Adrenal gland (tissue), 12 donors: ENCODE data around the gene TRAK1. TPM values are rescaled to one million over a fixed set of nuclear protein-coding genes. Genes with fewer than 3 reads are reported as not detected.

Experiments
- DNase-seq, 7 donors: peaks; one replicate each; pipeline ENCODE4 v3.0.0-alpha.2; 2019 to 2020
- H3K27ac ChIP-seq, 5 donors: fragments of 200-600 bp; sonication (generic) in 4 of 5; 1 replicate in 3 of 5; 2 replicates in 2 of 5; pipeline versions ENCODE4 v1.5.1 to v1.8.0; 2016 to 2020; ENCODE audit warnings: mild to moderate bottlenecking in 1 of 5
- H3K27me3 ChIP-seq: fragments of 200-600 bp; 2 replicates; pipeline ENCODE4 v1.8.0; 2021
- H3K36me3 ChIP-seq, 2 donors: fragments of 200-600 bp; replicated peaks in 1 of 2; 1 replicate in 1 of 2; 2 replicates in 1 of 2; pipeline versions ENCODE4 v1.5.1 to v1.8.0; 2018 to 2022
- H3K4me1 ChIP-seq, 2 donors: fragments of 200-600 bp; replicated peaks in 1 of 2; 1 replicate in 1 of 2; 2 replicates in 1 of 2; pipeline versions ENCODE4 v1.5.1 to v1.8.0; 2018 to 2021
- H3K4me3 ChIP-seq, 4 donors: fragments of 200-600 bp; sonication (generic) in 3 of 4; one replicate each; pipeline ENCODE4 v1.5.1; 2016 to 2018
- H3K9me3 ChIP-seq, 3 donors: fragments of 200-600 bp; sonication (generic) in 1 of 3; replicated peaks in 1 of 3; 1 replicate in 2 of 3; 2 replicates in 1 of 3; pipeline versions ENCODE4 v1.5.1 to v1.8.0; 2016 to 2021
- POLR2A ChIP-seq, 2 donors: fragments of 450-650 bp; IDR thresholded peaks; one replicate each; pipeline ENCODE4 v1.6.1; 2017; ENCODE audit warnings: antibody characterized with exemption in 2 of 2, mild to moderate bottlenecking in 2 of 2, moderate library complexity in 1 of 2
- WGBS, 4 donors: extraction: QIAGEN DNeasy Blood & Tissue Kit in 2 of 4; methylation state at CpG; one replicate each; pipeline versions ENCODE4 v1.1.5 to v1.1.7; 2013 to 2017; 5-methylcytosine and 5-hydroxymethylcytosine counted together
- intact Hi-C, 2 donors: fragments of 100-400 bp; cut with DNase I; formaldehyde crosslinking; loops; one replicate each; pipeline versions ENCODE4 v1.14.1 to v1.15.0; 2022 to 2023
- polyA plus RNA-seq, 3 donors: library from polyadenylated mRNA; stranded (reverse); fragments of 200-250 nt in 2 of 3; fragments of 350-450 nt in 1 of 3; fragmentation: Illumina TruSeq in 1 of 3; extraction: RNeasy Lipid Tissue Mini Kit (QIAGEN cat#74804) in 1 of 3; gene quantifications; one replicate each; pipeline ENCODE4 v1.2.3, GENCODE V29; 2013 to 2014
- total RNA-seq, 9 donors: library from RNA; depleted of rRNA in 4 of 9; stranded (reverse); fragments of >200 nt in 4 of 9; fragments of 120-200 nt in 1 of 9; fragmentation: NEBNext Ultra II Directional in 1 of 9; extraction: Animal tissue kit (Norgen Biotek cat#: 25700) in 1 of 9; gene quantifications; one replicate each; pipeline versions ENCODE4 v1.1.0 to v1.2.4, GENCODE V29; 2013 to 2023
- TF ChIP-seq, protein P1 (sequence below), 6 experiments: fragments of 450-650 bp in 4 of 6; fragments of 200-600 bp in 2 of 6; sonication (generic) in 1 of 6; IDR thresholded peaks; 1 replicate in 5 of 6; 2 replicates in 1 of 6; pipeline versions ENCODE4 v1.5.1 to v1.8.0; 2016 to 2021; ENCODE audit warnings: antibody characterized with exemption in 6 of 6, mild to moderate bottlenecking in 2 of 6, moderate library complexity in 1 of 6
- donor health status: healthy with polysubstance abuse.
- donor health status: Bipolar disorder and iron deficiency.
- donor health status: DM: yes; HTN: yes; CAD: no.
- donor health status: DM: no; HTN: no; CAD: no.
- donor health status: DM: no; HTN: no; CAD: no.
- donor health status: DM: yes; HTN: yes; CAD: no.

Gene TRAK1
- total and polyA plus RNA-seq, 12 donors: 13.1 to 38.1 (median 26.4) TPM

DNA sequence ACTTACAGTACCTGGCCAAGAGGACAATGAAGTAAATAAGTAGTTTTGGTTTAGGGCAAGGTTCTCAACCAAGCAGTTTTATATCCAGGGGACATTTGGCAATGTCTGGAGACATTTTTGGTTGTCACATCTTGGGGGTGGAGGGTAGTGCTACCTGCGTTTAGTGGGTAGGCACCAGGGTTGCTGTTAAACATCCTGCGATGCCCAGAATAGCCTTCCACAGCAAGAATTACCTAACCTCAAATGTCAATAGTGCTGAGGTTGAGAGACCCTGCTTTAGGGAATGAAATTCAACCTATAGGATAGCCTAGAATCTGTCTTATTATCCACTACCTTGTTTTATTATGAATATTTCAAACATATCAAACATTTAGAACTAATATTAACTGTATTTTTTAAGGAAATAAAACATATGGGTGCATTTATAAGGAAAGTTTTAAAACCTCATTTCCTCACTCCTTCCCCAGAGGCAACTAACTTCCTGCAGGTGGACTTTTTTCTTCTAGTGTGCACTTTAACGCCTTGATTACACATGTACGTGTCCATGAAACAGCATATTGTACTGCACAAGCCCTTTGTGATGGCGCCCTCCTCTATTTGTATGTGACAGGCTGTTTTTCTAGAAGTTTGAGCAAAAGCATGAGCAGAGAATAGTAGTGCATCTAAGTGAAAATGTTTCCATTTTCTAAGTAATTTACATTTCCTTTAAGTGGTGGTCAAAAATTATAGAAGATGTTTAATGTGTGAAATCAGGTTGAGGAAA, 57.1 kb downstream of the TRAK1 start:
- H3K4me1 ChIP-seq: peaks cover 0 to 4% of the 10 kb centered on the region in 2 donors
- H3K27me3 ChIP-seq: no peaks in the 10 kb centered on the region
- intact Hi-C loops: no loop called here
- DNase-seq: no peak
- H3K9me3 ChIP-seq: no peaks in the 10 kb centered on the region
- H3K36me3 ChIP-seq: no peaks in the 10 kb centered on the region
- WGBS, 4 donors: 79 to 81% (median 81%) methylated on average over 5 of the region's 5 CpGs
- TF ChIP-seq POLR2A (IDR thresholded peaks at IDR 0.05): no peak
- TF ChIP-seq, protein P1, sequence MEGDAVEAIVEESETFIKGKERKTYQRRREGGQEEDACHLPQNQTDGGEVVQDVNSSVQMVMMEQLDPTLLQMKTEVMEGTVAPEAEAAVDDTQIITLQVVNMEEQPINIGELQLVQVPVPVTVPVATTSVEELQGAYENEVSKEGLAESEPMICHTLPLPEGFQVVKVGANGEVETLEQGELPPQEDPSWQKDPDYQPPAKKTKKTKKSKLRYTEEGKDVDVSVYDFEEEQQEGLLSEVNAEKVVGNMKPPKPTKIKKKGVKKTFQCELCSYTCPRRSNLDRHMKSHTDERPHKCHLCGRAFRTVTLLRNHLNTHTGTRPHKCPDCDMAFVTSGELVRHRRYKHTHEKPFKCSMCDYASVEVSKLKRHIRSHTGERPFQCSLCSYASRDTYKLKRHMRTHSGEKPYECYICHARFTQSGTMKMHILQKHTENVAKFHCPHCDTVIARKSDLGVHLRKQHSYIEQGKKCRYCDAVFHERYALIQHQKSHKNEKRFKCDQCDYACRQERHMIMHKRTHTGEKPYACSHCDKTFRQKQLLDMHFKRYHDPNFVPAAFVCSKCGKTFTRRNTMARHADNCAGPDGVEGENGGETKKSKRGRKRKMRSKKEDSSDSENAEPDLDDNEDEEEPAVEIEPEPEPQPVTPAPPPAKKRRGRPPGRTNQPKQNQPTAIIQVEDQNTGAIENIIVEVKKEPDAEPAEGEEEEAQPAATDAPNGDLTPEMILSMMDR (IDR thresholded peaks at IDR 0.05): no peak
- H3K27ac ChIP-seq: no peak overlapping the region
- H3K4me3 ChIP-seq: no peak overlapping the region

GRCh38 chr3:42148982-42149432, 57.9 kb downstream of the TRAK1 start:
- H3K4me3 ChIP-seq: no peak overlapping the region
- DNase-seq: peak; percentile 44 to 95 (median 60)

GRCh38 chr3:42149532-42149931, 58.4 kb downstream of the TRAK1 start:
- WGBS, 4 donors: 79 to 97% (median 88%) methylated on average over 8 of the region's 8 CpGs
- no peak for DNase-seq
- no peaks in the 10 kb centered on the region for H3K36me3 ChIP-seq
- H3K27me3 ChIP-seq: no peaks in the 10 kb centered on the region
- H3K4me1 ChIP-seq: peaks cover 0 to 4% of the 10 kb centered on the region in 2 donors
- no peak overlapping the region for H3K4me3 ChIP-seq
- no peak overlapping the region for H3K27ac ChIP-seq
- H3K9me3 ChIP-seq: no peaks in the 10 kb centered on the region
- no peak for TF ChIP-seq POLR2A (IDR thresholded peaks at IDR 0.05)
- TF ChIP-seq, protein P1 (IDR thresholded peaks at IDR 0.05): no peak
- intact Hi-C loops: no loop called here

More at GRCh38 chr3:42148982-42149432, 57.9 kb downstream of the TRAK1 start:
- no peaks in the 10 kb centered on the region for H3K27me3 ChIP-seq
- H3K9me3 ChIP-seq: no peaks in the 10 kb centered on the region
- H3K27ac ChIP-seq: no peak overlapping the region
- TF ChIP-seq, protein P1 (IDR thresholded peaks at IDR 0.05): no peak
- no peak for TF ChIP-seq POLR2A (IDR thresholded peaks at IDR 0.05)
- 43 to 53% (median 46%) methylated on average over 11 of the region's 11 CpGs for WGBS, 4 donors
- intact Hi-C loops: no loop called here
- H3K36me3 ChIP-seq: no peaks in the 10 kb centered on the region
- peaks cover 0 to 4% of the 10 kb centered on the region in 2 donors for H3K4me1 ChIP-seq

DNA sequence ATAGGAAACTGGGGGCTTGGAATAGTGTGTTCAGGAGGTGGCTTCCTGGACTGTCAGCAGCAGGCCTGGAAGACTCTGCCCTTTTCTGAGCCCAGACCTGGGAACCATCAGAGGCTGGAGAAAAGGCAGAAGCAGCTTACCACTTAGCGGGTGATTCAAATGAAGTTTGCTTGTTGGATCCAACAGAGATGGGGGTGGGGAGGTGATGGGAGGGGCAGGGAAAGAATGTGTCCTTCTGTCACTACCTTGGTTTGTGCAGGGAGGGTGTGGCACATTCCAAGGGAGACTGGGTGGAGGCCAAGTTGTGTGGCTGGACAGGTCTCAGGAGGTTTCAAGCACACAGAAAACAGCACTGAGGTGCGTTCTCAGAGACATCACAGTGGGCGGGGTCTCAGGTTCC, 58.8 kb downstream of the TRAK1 start:
- H3K4me3 ChIP-seq: no peak overlapping the region
- H3K9me3 ChIP-seq: no peaks in the 10 kb centered on the region
- 88 to 95% (median 91%) methylated on average over 3 of the region's 3 CpGs for WGBS, 4 donors
- intact Hi-C loops: no loop called here
- no peak overlapping the region for H3K27ac ChIP-seq
- no peaks in the 10 kb centered on the region for H3K36me3 ChIP-seq
- no peaks in the 10 kb centered on the region for H3K27me3 ChIP-seq
- H3K4me1 ChIP-seq: peaks cover 0 to 4% of the 10 kb centered on the region in 2 donors
- no peak for DNase-seq
- TF ChIP-seq, protein P1 (IDR thresholded peaks at IDR 0.05): no peak
- TF ChIP-seq POLR2A (IDR thresholded peaks at IDR 0.05): no peak
